ENCODE measurements around the gene ITGA11.

- TF ChIP-seq CTCF (IDR thresholded peaks at IDR 0.05) = no peak
- no peak for TF ChIP-seq POLR2A (IDR thresholded peaks at IDR 0.05)
Measured at GRCh38 chr15:68277131-68277602, 154.8 kb downstream of the ITGA11 start.
